PC-3 (cell line): ENCODE results near the gene MTNR1B. TPM values are rescaled to one million over a fixed set of nuclear protein-coding genes. Genes with fewer than 3 reads are reported as not detected.

Experiments
- ATAC-seq: fragments of 200-7000 bp; cut with Tn5 transposase; 2 replicates; pipeline ENCODE4 v1.9.1; 2020; ENCODE audit warnings: mild to moderate bottlenecking, moderate library complexity
- BruUV-seq: library from RNA; stranded (reverse); fragments of 400-500 nt; replicated peaks from 2 replicates; lab custom pipeline; 2021; lab: Mats Ljungman, UMichigan
- CTCF ChIA-PET: fragments of 300-600 bp; sonication (Branson Sonifier 250); formaldehyde crosslinking; loops from one replicate; lab custom pipeline; 2022; ENCODE audit warnings: antibody characterized with exemption; lab: Charles Lee
- POLR2A ChIA-PET: fragments of 300-600 bp; sonication (Branson Sonifier 250); formaldehyde crosslinking; loops from one replicate; lab custom pipeline; 2022; ENCODE audit warnings: antibody characterized with exemption; ENCODE audit not compliant: unreplicated experiment; lab: Charles Lee
- DNase-seq: peaks from one replicate; pipeline ENCODE4 v3.0.0-alpha.2; 2015
- H2AFZ ChIP-seq: fragments of 300-600 bp; sonication (generic); 2 replicates; pipeline ENCODE4 v1.6.0; 2016; ENCODE audit warnings: antibody characterized with exemption, low read length
- H3F3A ChIP-seq: fragments of 300-600 bp; sonication (generic); one replicate; pipeline ENCODE4 v1.6.0; 2017; ENCODE audit warnings: antibody characterized with exemption, low read length, control low read depth, mild to moderate bottlenecking; ENCODE audit not compliant: unreplicated experiment
- H3K27ac ChIP-seq: fragments of 300-600 bp; sonication (generic); 2 replicates; pipeline ENCODE4 v1.5.1; 2016; ENCODE audit warnings: mild to moderate bottlenecking, low read length
- H3K27me3 ChIP-seq: fragments of 300-600 bp; sonication (generic); 2 replicates; pipeline ENCODE4 v1.6.1; 2016; ENCODE audit warnings: low read length, mixed read lengths
- H3K36me3 ChIP-seq: fragments of 300-600 bp; sonication (generic); 2 replicates; pipeline ENCODE4 v1.6.1; 2016; ENCODE audit warnings: low read depth, mixed run types, low read length, mixed read lengths
- H3K4me1 ChIP-seq: fragments of 300-600 bp; sonication (generic); 2 replicates; pipeline ENCODE4 v1.5.1; 2016; ENCODE audit warnings: low read length; ENCODE audit not compliant: insufficient read depth
- H3K4me2 ChIP-seq: fragments of 300-600 bp; sonication (generic); 2 replicates; pipeline ENCODE4 v1.6.0; 2016; ENCODE audit warnings: low read length
- H3K4me3 ChIP-seq: fragments of 300-600 bp; sonication (generic); 2 replicates; pipeline ENCODE4 v1.5.1; 2016; ENCODE audit warnings: mild to moderate bottlenecking, low read length, mixed read lengths
- H3K79me2 ChIP-seq: fragments of 300-600 bp; sonication (generic); 2 replicates; pipeline ENCODE4 v1.6.1; 2017; ENCODE audit warnings: low read length, mixed read lengths
- H3K9ac ChIP-seq: fragments of 300-600 bp; sonication (generic); 2 replicates; pipeline ENCODE4 v1.6.0; 2016; ENCODE audit warnings: mild to moderate bottlenecking, low read length
- H3K9me2 ChIP-seq: fragments of 300-600 bp; sonication (generic); replicated peaks from 2 replicates; pipeline ENCODE4 v1.6.1; 2016; ENCODE audit warnings: mixed run types, low read length, mixed read lengths
- H3K9me3 ChIP-seq: fragments of 300-600 bp; sonication (generic); 2 replicates; pipeline ENCODE4 v1.6.1; 2016; ENCODE audit warnings: low read length, mixed read lengths
- H4K20me1 ChIP-seq: fragments of 300-600 bp; sonication (generic); 2 replicates; pipeline ENCODE4 v1.6.1; 2016; ENCODE audit warnings: low read length, mixed read lengths
- CTCF ChIP-seq: fragments of 300-600 bp; sonication (generic); conservative IDR thresholded peaks from 2 replicates; pipeline ENCODE4 v1.5.1; 2017; ENCODE audit warnings: antibody characterized with exemption, low read depth, mild to moderate bottlenecking, low read length
- EZH2 ChIP-seq: fragments of 300-600 bp; sonication (generic); IDR thresholded peaks from one replicate; pipeline ENCODE4 v1.6.1; 2017; ENCODE audit warnings: antibody characterized with exemption, mild to moderate bottlenecking, low read length; ENCODE audit not compliant: unreplicated experiment
- EZH2phosphoT487 ChIP-seq: fragments of 300-600 bp; sonication (generic); IDR thresholded peaks from 2 replicates; pipeline ENCODE4 v1.6.1; 2018; ENCODE audit warnings: mild to moderate bottlenecking, antibody characterized with exemption, low read length, borderline replicate concordance
- intact Hi-C: fragments of 100-400 bp; cut with micrococcal nuclease; formaldehyde crosslinking; loops from 2 replicates; pipeline ENCODE4 v1.9.0; 2023
- total RNA-seq: library from RNA; depleted of rRNA; stranded (reverse); fragments of >200 nt; gene quantifications from 2 replicates; pipeline ENCODE4 v1.2.3, GENCODE V29; 2014

The MTNR1B gene
- total RNA-seq, 1 experiment from 2014 or later, result not detected

GRCh38 chr11:93024369-93024768 lies 54.9 kb downstream of the MTNR1B start:
- Histone ChIP-seq H3K4me1 (peaks cover 7% of the 10 kb centered on the region; the same call in 1 of the 2 replicates), H3K4me3 (no peak overlapping the region), H2AFZ (no peak overlapping the region), H4K20me1 (no peaks in the 10 kb centered on the region), H3F3A (no peaks in the 10 kb centered on the region), H3K36me3 (no peaks in the 10 kb centered on the region), H3K27ac (no peak overlapping the region), H3K9me2 (no peaks in the 10 kb centered on the region), H3K4me2 (no peak overlapping the region), H3K9me3 (no peaks in the 10 kb centered on the region), H3K79me2 (no peaks in the 10 kb centered on the region), H3K27me3 (peaks cover 11% of the 10 kb centered on the region; the same call in 1 of the 2 replicates), H3K9ac (no peak overlapping the region)
- ATAC-seq (no peak), DNase-seq (no peak)
- POLR2A ChIA-PET, result no interaction called here
- BruUV-seq, result no TSS peak
- no peak for TF ChIP-seq EZH2phosphoT487
- no peak for TF ChIP-seq CTCF
- TF ChIP-seq EZH2, result no peak
- intact Hi-C loops, result no loop called here
- CTCF ChIA-PET, result no interaction called here

DNA sequence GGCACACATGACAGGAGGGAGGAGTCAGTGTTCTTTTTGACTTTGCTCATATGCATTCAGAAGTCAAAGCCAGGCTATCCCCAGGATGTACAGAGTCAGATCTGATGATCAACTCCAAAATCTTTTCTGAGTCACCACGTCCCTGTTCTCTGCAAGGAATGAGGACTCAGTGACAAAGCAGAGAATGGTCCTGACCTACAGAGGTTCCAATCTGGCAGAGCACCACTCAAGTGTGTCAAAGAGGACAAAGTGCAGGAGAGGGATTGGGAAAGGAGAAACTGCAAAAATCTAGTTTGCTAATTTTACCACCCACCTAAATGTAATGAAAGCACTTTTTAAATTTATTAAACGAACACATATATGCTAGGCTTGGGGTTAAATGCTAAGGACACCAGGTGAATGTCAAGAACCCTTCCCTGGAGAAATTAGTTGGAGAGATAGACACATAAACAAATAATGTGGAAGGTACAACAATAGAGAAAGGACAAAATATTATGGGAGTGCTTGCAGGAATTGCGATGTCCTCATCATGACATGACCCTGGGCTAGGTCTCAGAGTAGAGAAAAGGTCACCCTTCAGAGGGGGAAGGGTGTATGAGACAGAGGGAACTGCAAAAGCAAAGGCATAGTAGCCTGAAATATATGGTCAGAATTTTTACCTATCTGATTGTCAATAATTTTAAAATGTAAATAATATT lies 56.3 kb downstream of the MTNR1B start:
- ChIA-PET CTCF (no interaction called here), POLR2A (no interaction called here)
- Histone ChIP-seq H3K4me2 (no peak overlapping the region), H2AFZ (no peak overlapping the region), H3K9me3 (no peaks in the 10 kb centered on the region), H3K27me3 (peaks cover 20% of the 10 kb centered on the region; the same call in 1 of the 2 replicates), H3F3A (no peaks in the 10 kb centered on the region), H3K4me3 (no peak overlapping the region), H4K20me1 (no peaks in the 10 kb centered on the region), H3K9ac (no peak overlapping the region), H3K79me2 (no peaks in the 10 kb centered on the region), H3K36me3 (no peaks in the 10 kb centered on the region), H3K27ac (no peak overlapping the region), H3K9me2 (no peaks in the 10 kb centered on the region), H3K4me1 (0 out of 2 replicates have a peak, but pooled peaks cover under 1% of the 10 kb centered on the region)
- TF ChIP-seq EZH2 (no peak), CTCF (no peak), EZH2phosphoT487 (no peak)
- DNase-seq (peak; percentile 18), ATAC-seq (no peak)
- intact Hi-C loops, result no loop called here
- BruUV-seq, result no TSS peak

- intact Hi-C loops, result no loop called here
- Histone ChIP-seq H2AFZ (no peak overlapping the region), H3K79me2 (no peaks in the 10 kb centered on the region), H3K36me3 (no peaks in the 10 kb centered on the region), H3K9me3 (no peaks in the 10 kb centered on the region), H3F3A (no peaks in the 10 kb centered on the region), H3K4me1 (no peaks in the 10 kb centered on the region), H3K9ac (no peak overlapping the region), H3K4me2 (no peak overlapping the region), H3K27me3 (peaks cover 23% of the 10 kb centered on the region; the same call in 1 of the 2 replicates), H3K9me2 (no peaks in the 10 kb centered on the region), H3K4me3 (no peak overlapping the region), H3K27ac (no peak overlapping the region), H4K20me1 (no peaks in the 10 kb centered on the region)
- BruUV-seq, result no TSS peak
- ATAC-seq (no peak), DNase-seq (no peak)
- CTCF ChIA-PET, result no interaction called here
- TF ChIP-seq CTCF, result no peak
- no peak for TF ChIP-seq EZH2
- POLR2A ChIA-PET, result no interaction called here
These were observed 59.6 kb downstream of the MTNR1B start for GRCh38 chr11:93028960-93029522.
